ENCODE results near the gene AFAP1L2. TPM values are rescaled to one million over a fixed set of nuclear protein-coding genes. Genes with fewer than 3 reads are reported as not detected.

The AFAP1L2 gene
- total RNA-seq, 2 experiments from 2014 or later = 2.3 to 8.6 TPM

DNA sequence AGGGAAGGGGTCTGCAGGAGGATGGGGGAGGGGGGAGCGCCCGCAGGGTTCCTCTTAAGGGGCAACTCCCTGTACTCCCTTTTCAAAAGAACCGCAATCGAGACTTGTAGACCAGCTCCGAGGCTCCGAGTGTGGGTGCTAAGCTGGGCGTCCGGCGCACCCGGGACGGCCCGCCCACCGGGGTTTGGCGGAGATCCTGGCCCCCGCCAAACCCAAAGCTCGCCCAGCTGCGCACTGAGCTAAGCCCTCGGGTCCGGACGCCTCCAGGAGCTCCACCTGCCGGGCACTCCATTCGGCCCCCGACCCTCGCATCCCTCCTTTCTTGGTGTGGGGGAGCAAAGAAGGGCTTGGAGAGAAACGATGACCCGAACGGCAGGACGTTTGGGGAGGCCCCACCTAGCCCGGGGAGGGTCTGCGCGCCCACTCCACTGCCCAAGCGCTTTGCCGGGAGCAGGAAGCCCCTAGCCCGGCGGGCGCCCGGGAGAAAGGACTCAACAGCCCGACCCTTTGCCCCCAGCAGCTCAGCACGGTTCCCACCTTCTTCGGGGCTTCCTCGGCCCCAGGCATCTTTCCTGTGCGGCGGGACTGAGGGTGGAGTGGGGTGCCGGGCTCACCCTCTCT is 651 bp downstream of the AFAP1L2 start:
- ChIA-PET CTCF (ENCODE audit: unreplicated experiment) (no interaction called here), POLR2A (interaction anchor here (0.5 kb wide), 1 partner anchor 1988 kb away, joined by 3 read pairs; no protein-coding TSS in a partner anchor)
- Histone ChIP-seq H3K9me3 (ENCODE audit: low read length) (no peaks in the 10 kb centered on the region), H3K79me2 (ENCODE audit: insufficient read depth, low read depth, low read length) (no peaks in the 10 kb centered on the region), H3K4me2 (ENCODE audit: low read length) (no peak overlapping the region), H2AFZ (ENCODE audit: low read length) (no peak overlapping the region), H4K20me1 (ENCODE audit: insufficient read depth, low read length) (no peaks in the 10 kb centered on the region), H3K9me2 (ENCODE audit: insufficient read depth, low read length) (no peaks in the 10 kb centered on the region), H3K27ac (ENCODE audit: low read depth, low read length, poor library complexity, severe bottlenecking) (no peak overlapping the region), H3K36me3 (ENCODE audit: insufficient read depth, low read length) (no peaks in the 10 kb centered on the region), H3K4me1 (ENCODE audit: insufficient read depth, low read length, poor library complexity, severe bottlenecking) (no peaks in the 10 kb centered on the region), H3K4me3 (ENCODE audit: low read depth, low read length, poor library complexity, severe bottlenecking) (no peak overlapping the region)
- TF ChIP-seq, protein P1, sequence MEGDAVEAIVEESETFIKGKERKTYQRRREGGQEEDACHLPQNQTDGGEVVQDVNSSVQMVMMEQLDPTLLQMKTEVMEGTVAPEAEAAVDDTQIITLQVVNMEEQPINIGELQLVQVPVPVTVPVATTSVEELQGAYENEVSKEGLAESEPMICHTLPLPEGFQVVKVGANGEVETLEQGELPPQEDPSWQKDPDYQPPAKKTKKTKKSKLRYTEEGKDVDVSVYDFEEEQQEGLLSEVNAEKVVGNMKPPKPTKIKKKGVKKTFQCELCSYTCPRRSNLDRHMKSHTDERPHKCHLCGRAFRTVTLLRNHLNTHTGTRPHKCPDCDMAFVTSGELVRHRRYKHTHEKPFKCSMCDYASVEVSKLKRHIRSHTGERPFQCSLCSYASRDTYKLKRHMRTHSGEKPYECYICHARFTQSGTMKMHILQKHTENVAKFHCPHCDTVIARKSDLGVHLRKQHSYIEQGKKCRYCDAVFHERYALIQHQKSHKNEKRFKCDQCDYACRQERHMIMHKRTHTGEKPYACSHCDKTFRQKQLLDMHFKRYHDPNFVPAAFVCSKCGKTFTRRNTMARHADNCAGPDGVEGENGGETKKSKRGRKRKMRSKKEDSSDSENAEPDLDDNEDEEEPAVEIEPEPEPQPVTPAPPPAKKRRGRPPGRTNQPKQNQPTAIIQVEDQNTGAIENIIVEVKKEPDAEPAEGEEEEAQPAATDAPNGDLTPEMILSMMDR (conservative IDR thresholded peaks at IDR 0.05; ENCODE audit: low read length) = no peak
- no peak for TF ChIP-seq EZH2phosphoT487 (IDR thresholded peaks at IDR 0.05; ENCODE audit: borderline replicate concordance, low read depth, low read length)
- no TSS peak for BruUV-seq (replicated peaks)
- DNase-seq (ENCODE audit: low spot score) = no peak
- intact Hi-C loops (cut with micrococcal nuclease; ENCODE audit: unreplicated experiment) = no loop called here

DNA sequence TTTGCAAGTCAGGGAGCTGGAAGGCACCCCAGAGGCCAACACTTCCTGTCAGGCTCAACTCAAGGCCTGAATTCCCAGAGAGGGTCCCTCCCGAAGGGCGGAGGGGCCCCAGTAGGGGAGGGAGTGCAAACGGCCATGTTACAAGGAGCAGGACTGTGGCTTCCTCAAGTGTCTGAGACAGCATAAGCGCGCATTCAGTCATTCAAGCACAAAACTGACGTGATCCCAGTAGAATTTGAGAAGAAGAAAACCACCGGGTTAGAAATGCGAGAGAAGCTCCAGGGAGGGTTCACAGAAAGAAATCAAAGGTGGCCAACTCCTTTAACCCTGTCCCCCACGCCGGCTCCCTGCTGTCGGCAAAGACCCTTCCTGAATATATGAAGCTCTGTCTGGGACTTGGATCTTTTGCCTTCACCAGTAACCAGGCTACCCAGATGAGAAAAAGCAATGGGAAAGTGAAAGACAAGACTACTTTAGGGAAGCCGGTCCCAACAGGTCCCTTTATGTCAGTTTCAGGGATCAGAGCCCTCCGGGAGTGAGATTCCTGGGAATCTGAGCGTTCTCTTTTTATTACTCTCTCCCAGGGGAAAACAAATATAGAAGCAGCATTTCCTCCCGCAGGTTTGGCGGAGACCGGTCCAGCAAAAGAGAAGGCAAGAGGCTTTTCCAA is 1.3 kb downstream of the AFAP1L2 start:
- Histone ChIP-seq H3K27ac (ENCODE audit: low read depth, low read length, poor library complexity, severe bottlenecking) (no peak overlapping the region), H3K9me2 (ENCODE audit: insufficient read depth, low read length) (no peaks in the 10 kb centered on the region), H2AFZ (ENCODE audit: low read length) (no peak overlapping the region), H3K4me2 (ENCODE audit: low read length) (no peak overlapping the region), H3K79me2 (ENCODE audit: insufficient read depth, low read depth, low read length) (no peaks in the 10 kb centered on the region), H3K36me3 (ENCODE audit: insufficient read depth, low read length) (no peaks in the 10 kb centered on the region), H3K4me3 (ENCODE audit: low read depth, low read length, poor library complexity, severe bottlenecking) (no peak overlapping the region), H3K9me3 (ENCODE audit: low read length) (no peaks in the 10 kb centered on the region), H4K20me1 (ENCODE audit: insufficient read depth, low read length) (no peaks in the 10 kb centered on the region), H3K4me1 (ENCODE audit: insufficient read depth, low read length, poor library complexity, severe bottlenecking) (no peaks in the 10 kb centered on the region)
- DNase-seq (ENCODE audit: low spot score) = no peak
- intact Hi-C loops (cut with micrococcal nuclease; ENCODE audit: unreplicated experiment) = no loop called here
- CTCF ChIA-PET (ENCODE audit: unreplicated experiment) = no interaction called here
- TF ChIP-seq, protein P1 (conservative IDR thresholded peaks at IDR 0.05; ENCODE audit: low read length) = no peak
- TF ChIP-seq EZH2phosphoT487 (IDR thresholded peaks at IDR 0.05; ENCODE audit: borderline replicate concordance, low read depth, low read length) = no peak
- POLR2A ChIA-PET = interaction anchor here (0.5 kb wide), 1 partner anchor 1987 kb away, joined by 3 read pairs; no protein-coding TSS in a partner anchor
- BruUV-seq (replicated peaks) = no TSS peak

DNA sequence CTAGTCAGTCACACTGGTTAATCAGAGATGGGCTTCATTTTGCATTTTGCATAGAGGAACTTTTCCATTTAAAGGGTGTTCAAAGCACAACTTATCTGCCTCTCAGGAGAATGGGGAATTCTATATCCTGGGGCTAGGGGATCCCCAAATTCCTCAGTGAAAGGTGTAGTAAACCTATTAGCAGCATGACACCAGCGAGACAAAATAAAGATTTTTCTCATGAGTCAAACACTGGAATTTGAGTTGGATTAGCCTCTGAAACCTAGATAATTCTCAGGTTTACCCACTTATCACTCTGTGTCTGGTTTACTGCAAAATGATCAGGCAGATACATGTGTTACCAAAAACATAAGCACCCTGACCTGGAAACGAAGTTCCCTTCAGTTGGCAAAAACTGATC is 2.1 kb downstream of the AFAP1L2 start:
- CTCF ChIA-PET (ENCODE audit: unreplicated experiment) = no interaction called here
- intact Hi-C loops (cut with micrococcal nuclease; ENCODE audit: unreplicated experiment) = no loop called here
- TF ChIP-seq, protein P1 (conservative IDR thresholded peaks at IDR 0.05; ENCODE audit: low read length) = no peak
- TF ChIP-seq EZH2phosphoT487 (IDR thresholded peaks at IDR 0.05; ENCODE audit: borderline replicate concordance, low read depth, low read length) = no peak

More for the DNA sequence above, 2.1 kb downstream of the AFAP1L2 start:
- DNase-seq (ENCODE audit: low spot score) = no peak
- Histone ChIP-seq H3K4me3 (ENCODE audit: low read depth, low read length, poor library complexity, severe bottlenecking) (no peak overlapping the region), H3K4me1 (ENCODE audit: insufficient read depth, low read length, poor library complexity, severe bottlenecking) (no peaks in the 10 kb centered on the region), H3K9me2 (ENCODE audit: insufficient read depth, low read length) (no peaks in the 10 kb centered on the region), H3K9me3 (ENCODE audit: low read length) (no peaks in the 10 kb centered on the region), H2AFZ (ENCODE audit: low read length) (no peak overlapping the region), H3K27ac (ENCODE audit: low read depth, low read length, poor library complexity, severe bottlenecking) (no peak overlapping the region), H3K79me2 (ENCODE audit: insufficient read depth, low read depth, low read length) (no peaks in the 10 kb centered on the region), H3K36me3 (ENCODE audit: insufficient read depth, low read length) (no peaks in the 10 kb centered on the region), H3K4me2 (ENCODE audit: low read length) (no peak overlapping the region), H4K20me1 (ENCODE audit: insufficient read depth, low read length) (no peaks in the 10 kb centered on the region)
- no TSS peak for BruUV-seq (replicated peaks)
- POLR2A ChIA-PET = no interaction called here
